Measurements from ENCODE around the gene MBNL1.
A peak's percentile ranks its signal among the peaks of the same experiment; 100 is the strongest.

MBNL1 gene

DNA sequence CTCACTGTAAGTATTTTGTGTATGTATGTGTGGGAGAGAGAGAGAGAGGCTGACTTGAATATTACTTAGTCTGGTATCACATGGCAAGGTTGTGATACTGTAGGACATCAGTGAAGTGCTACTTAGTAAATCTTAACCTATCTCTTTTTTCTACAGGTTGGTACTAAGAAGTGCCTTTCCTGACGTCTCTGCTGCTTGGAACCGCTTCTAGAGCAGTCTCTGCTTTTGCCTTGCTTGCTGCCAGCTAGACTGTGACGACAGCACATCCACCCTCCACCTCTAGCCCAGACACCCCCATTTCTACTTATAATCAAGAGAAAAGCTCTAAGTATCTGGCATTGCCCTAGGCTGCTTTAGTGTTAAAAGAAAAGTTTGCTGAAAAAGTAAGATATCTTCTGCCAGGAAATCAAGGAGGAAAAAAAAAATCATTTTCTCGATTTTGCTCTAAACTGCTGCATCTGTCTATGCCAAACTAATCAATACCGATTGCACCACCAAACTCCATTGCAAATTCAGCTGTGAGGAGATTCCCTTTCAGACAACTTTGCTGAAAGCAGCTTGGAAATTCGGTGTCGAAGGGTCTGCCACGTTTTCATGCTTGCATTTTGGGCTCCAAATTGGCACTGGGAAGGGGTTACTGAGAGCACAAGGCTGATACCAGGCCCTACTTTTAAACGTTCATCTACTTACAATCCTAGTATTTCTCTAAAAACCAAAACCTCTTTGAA lies 30.7 kb downstream of the MBNL1 start:
- DNase-seq (ENCODE audit: low read depth): no peak
- peak overlapping the region; percentile 58 for H3K4me3 ChIP-seq (ENCODE audit: low read depth, low read length)
- TF ChIP-seq, protein P1, sequence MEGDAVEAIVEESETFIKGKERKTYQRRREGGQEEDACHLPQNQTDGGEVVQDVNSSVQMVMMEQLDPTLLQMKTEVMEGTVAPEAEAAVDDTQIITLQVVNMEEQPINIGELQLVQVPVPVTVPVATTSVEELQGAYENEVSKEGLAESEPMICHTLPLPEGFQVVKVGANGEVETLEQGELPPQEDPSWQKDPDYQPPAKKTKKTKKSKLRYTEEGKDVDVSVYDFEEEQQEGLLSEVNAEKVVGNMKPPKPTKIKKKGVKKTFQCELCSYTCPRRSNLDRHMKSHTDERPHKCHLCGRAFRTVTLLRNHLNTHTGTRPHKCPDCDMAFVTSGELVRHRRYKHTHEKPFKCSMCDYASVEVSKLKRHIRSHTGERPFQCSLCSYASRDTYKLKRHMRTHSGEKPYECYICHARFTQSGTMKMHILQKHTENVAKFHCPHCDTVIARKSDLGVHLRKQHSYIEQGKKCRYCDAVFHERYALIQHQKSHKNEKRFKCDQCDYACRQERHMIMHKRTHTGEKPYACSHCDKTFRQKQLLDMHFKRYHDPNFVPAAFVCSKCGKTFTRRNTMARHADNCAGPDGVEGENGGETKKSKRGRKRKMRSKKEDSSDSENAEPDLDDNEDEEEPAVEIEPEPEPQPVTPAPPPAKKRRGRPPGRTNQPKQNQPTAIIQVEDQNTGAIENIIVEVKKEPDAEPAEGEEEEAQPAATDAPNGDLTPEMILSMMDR (conservative IDR thresholded peaks at IDR 0.05; ENCODE audit: low read depth, low read length): no peak

DNA sequence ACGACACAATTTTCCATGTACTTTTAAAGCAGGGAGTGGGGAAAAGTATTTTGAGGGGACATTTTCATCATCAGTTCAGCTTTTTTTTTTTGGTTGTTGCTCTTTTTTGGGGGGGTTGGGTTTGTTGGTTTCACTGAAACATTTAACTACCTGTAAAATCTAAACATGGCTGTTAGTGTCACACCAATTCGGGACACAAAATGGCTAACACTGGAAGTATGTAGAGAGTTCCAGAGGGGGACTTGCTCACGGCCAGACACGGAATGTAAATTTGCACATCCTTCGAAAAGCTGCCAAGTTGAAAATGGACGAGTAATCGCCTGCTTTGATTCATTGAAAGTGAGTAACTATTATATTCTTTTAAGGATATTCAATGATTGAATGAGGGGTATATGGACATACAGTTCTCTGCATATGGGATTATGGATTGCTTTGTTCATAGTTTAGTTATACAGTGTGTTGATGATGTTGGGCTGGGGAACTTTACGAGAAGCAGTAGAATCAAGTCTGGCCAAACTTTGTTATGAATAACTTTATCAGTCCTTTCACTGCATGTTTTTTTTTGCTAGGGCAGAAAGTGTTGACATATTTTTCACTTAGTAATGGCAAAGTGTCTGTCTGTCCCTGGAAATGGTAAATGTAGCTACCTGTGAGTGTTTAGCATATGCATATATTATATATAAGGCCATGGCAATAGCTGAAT lies 31.5 kb downstream of the MBNL1 start:
- no peak overlapping the region for H3K4me3 ChIP-seq (ENCODE audit: low read depth, low read length)

DNA sequence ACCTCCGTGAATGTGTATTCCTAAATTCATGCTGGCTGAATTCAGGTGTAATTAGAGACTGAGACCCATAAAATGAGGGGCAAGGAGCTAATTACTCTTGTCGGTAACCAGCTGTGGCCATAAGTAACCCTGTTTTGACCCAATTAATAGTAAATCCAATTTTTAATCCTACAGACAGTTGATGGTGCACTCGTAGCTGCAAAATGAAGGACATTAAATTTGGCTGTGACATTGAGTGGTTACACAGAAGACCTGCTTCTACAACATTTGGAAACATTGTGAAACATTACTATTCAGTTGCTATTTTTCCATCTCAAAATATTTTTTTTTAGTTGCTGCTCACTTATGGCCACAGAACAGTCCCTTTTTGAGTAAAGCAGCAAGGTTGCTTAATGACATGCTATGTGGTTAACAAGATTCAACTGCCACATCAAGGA lies 33.0 kb downstream of the MBNL1 start:
- no peak overlapping the region for H3K4me3 ChIP-seq (ENCODE audit: low read depth, low read length)
- TF ChIP-seq, protein P1 (conservative IDR thresholded peaks at IDR 0.05; ENCODE audit: low read depth, low read length): no peak
- DNase-seq (ENCODE audit: low read depth): no peak

More for the DNA sequence above, 31.5 kb downstream of the MBNL1 start:
- TF ChIP-seq, protein P1 (conservative IDR thresholded peaks at IDR 0.05; ENCODE audit: low read depth, low read length): no peak
- no peak for DNase-seq (ENCODE audit: low read depth)

DNA sequence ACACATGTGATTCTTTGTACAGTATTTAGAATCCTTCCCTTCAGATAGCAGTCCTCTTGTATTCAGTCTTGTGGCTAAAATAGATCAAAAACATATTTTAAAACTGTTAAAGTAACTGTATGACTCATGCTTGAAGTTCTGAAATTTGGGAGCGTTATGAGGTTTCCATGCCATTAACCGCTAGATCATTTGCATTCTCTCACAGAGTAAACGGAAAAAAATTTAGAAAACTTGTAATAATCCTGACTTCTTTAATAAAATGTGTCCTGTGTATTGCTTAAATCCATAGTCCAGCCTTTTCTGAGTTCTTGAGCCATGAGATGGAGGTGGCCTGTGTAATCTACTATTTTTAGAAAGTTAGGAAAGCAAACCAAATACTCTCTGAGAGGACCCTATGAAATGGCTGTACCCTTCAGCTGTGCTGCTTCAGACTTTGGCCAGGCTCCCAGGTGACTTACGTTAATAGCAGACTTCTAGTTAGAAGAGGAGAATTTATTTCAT lies 33.8 kb downstream of the MBNL1 start:
- TF ChIP-seq, protein P1 (conservative IDR thresholded peaks at IDR 0.05; ENCODE audit: low read depth, low read length): no peak
- peak overlapping the region; percentile 9 for H3K4me3 ChIP-seq (ENCODE audit: low read depth, low read length)
- DNase-seq (ENCODE audit: low read depth): peak; percentile 87

DNA sequence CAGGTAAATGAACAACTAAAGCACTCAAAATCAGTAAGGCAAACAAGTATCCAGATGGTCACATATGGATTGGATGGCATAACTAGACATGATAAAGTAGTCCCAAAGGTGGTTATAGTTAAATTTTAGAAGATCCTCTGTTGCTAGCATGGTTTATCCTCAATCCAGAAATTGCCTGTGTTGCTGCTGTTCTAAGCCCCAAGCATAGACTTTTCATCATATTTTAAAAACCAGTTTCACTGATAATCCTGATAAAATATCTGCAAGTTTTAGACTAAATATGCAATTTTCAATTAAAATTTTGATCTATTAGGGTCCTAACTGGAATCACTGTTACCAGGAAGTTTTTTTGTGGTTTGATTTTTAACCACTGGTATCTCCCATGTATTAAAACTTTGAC lies 35.4 kb downstream of the MBNL1 start:
- no peak overlapping the region for H3K4me3 ChIP-seq (ENCODE audit: low read depth, low read length)
- no peak for DNase-seq (ENCODE audit: low read depth)
- TF ChIP-seq, protein P1 (conservative IDR thresholded peaks at IDR 0.05; ENCODE audit: low read depth, low read length): no peak

DNA sequence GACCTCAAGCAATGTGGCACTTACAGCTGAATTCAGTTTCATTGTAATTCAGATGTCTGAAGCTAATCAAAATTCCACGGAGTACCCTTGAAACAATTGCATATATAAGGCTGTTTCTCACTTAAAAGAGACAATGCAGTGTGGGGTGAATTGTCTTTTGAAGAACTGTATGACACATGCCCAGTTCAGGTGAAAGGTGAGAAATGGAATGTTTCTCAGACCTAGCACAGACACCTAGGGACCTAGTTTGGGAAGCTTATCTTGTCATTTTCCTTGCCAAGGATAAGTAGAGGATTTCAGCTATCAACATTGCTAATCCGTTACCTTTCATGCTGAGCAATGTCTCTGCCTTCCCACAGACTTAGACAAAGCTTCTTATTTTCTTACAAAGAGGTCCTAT lies 36.3 kb downstream of the MBNL1 start:
- TF ChIP-seq, protein P1 (conservative IDR thresholded peaks at IDR 0.05; ENCODE audit: low read depth, low read length): no peak
- H3K4me3 ChIP-seq (ENCODE audit: low read depth, low read length): no peak overlapping the region
- no peak for DNase-seq (ENCODE audit: low read depth)
